K562 (cell line): ENCODE measurements around the gene IFT122. TPM values are rescaled to one million over a fixed set of nuclear protein-coding genes. Genes with fewer than 3 reads are reported as not detected.

ENCODE experiments used
- ATAC-seq: fragments of 200-7000 bp; cut with Tn5 transposase; 3 replicates; pipeline ENCODE4 v1.9.1; 2020; ENCODE audit warnings: moderate library complexity
- BruUV-seq: library from RNA; stranded (reverse); fragments of 400-500 nt; replicated peaks from 2 replicates; lab custom pipeline; 2021; lab: Mats Ljungman, UMichigan
- CTCF ChIA-PET: fragments of 300-600 bp; formaldehyde crosslinking; extraction: SDS; loops from one replicate; lab custom pipeline; 2021; ENCODE audit warnings: low intra/inter-chr PET ratio; lab: Yijun Ruan, JAX
- POLR2A ChIA-PET: fragments of 300-600, 350-650 bp; sonication (Branson Sonifier 250); formaldehyde crosslinking; extraction: SDS; loops from one replicate; lab custom pipeline; 2021; ENCODE audit warnings: antibody characterized with exemption, inconsistent platforms; lab: Yijun Ruan, JAX
- DNase-seq, 4 experiments: peaks; one replicate each; pipeline versions ENCODE4 v3.0.0 to v3.0.0-alpha.2; 2011 to 2018; ENCODE audit warnings: low spot score in 3 of 4, mixed read lengths in 3 of 4; ENCODE audit errors: extremely low read depth in 1 of 4
- FAIRE-seq: peaks from 2 replicates; lab custom pipeline; 2011; peaks lifted over from hg19 to GRCh38; lab: Jason Lieb, UNC
- H2AFZ ChIP-seq: 2 replicates; pipeline ENCODE4 v1.6.0; 2011; ENCODE audit warnings: low read depth, low read length, control low read depth, inconsistent platforms
- H3K27ac ChIP-seq: fragments of 200-600 bp; 3 replicates; pipeline ENCODE4 v1.8.0; 2011; ENCODE audit warnings: low read depth, mild to moderate bottlenecking, control low read depth, inconsistent platforms, low read length, moderate library complexity, mixed read lengths; ENCODE audit errors: extremely low read depth
- H3K27me3 ChIP-seq, 2 experiments: fragments of 300-600 bp in 1 of 2; 2 replicates in 1 of 2; 3 replicates in 1 of 2; pipeline versions ENCODE4 v1.6.0 to v1.8.0; 2011; ENCODE audit warnings: inconsistent platforms in 2 of 2, low read length in 2 of 2, mild to moderate bottlenecking in 1 of 2, mixed read lengths in 1 of 2, moderate library complexity in 1 of 2; ENCODE audit not compliant: control insufficient read depth in 2 of 2, insufficient read depth in 2 of 2
- H3K36me3 ChIP-seq: fragments of 300-600 bp; 3 replicates; pipeline ENCODE4 v1.8.0; 2011; ENCODE audit warnings: mild to moderate bottlenecking, low read length, inconsistent platforms; ENCODE audit not compliant: control insufficient read depth, insufficient read depth
- H3K4me1 ChIP-seq, 2 experiments: fragments of 200-600 bp in 1 of 2; replicated peaks in 1 of 2; 2 replicates in 1 of 2; 3 replicates in 1 of 2; pipeline versions ENCODE4 v1.5.1 to v1.8.0; 2011; ENCODE audit warnings: inconsistent platforms in 2 of 2, low read length in 2 of 2, mild to moderate bottlenecking in 1 of 2, mixed read lengths in 1 of 2, moderate library complexity in 1 of 2; ENCODE audit not compliant: control insufficient read depth in 2 of 2, insufficient read depth in 2 of 2
- H3K4me2 ChIP-seq: 2 replicates; pipeline ENCODE4 v1.6.1; 2011; ENCODE audit warnings: low read length, control low read depth, inconsistent platforms, mixed read lengths; ENCODE audit not compliant: insufficient read depth
- H3K4me3 ChIP-seq: fragments of 200-600 bp; sonication (generic), shearing (Covaris generic); 2 replicates; pipeline ENCODE4 v1.5.1; 2016; ENCODE audit warnings: control low read depth, inconsistent platforms
- H3K79me2 ChIP-seq: fragments of 200-600 bp; 3 replicates; pipeline ENCODE4 v1.8.0; 2011; ENCODE audit warnings: low read length, inconsistent platforms; ENCODE audit not compliant: control insufficient read depth, insufficient read depth
- H3K9ac ChIP-seq, 2 experiments: 2 replicates each; pipeline versions ENCODE4 v1.6.0 to v1.6.1; 2011; ENCODE audit warnings: low read depth in 2 of 2, low read length in 2 of 2, control low read depth in 1 of 2, inconsistent platforms in 1 of 2, mild to moderate bottlenecking in 1 of 2, mixed read lengths in 1 of 2; ENCODE audit not compliant: insufficient read depth in 1 of 2
- H3K9me1 ChIP-seq: one replicate; pipeline ENCODE4 v1.6.0; 2011; ENCODE audit warnings: inconsistent platforms, mild to moderate bottlenecking, low read length, moderate library complexity; ENCODE audit not compliant: control insufficient read depth, insufficient read depth
- H3K9me3 ChIP-seq: replicated peaks from 2 replicates; pipeline ENCODE4 v1.5.1; 2011; ENCODE audit warnings: low read depth, low read length, inconsistent platforms; ENCODE audit not compliant: control insufficient read depth, insufficient read depth
- H4K20me1 ChIP-seq: replicated peaks from 2 replicates; pipeline ENCODE4 v1.6.1; 2011; ENCODE audit warnings: low read length, inconsistent platforms, mixed read lengths; ENCODE audit not compliant: control insufficient read depth, insufficient read depth
- CSDE1 ChIP-seq, 2 experiments: fragments of 450-650 bp; IDR thresholded peaks; 2 replicates each; pipeline ENCODE4 v1.6.1; 2016; ENCODE audit warnings: mild to moderate bottlenecking in 1 of 2
- CTCF ChIP-seq, 3 experiments: IDR thresholded peaks in 2 of 3; conservative IDR thresholded peaks in 1 of 3; 2 replicates each; pipeline ENCODE4 v1.5.1; 2011 to 2012; ENCODE audit warnings: low read length in 3 of 3, mild to moderate bottlenecking in 3 of 3, control low read depth in 2 of 3, improper control_type of control experiment in 1 of 3, inconsistent platforms in 1 of 3, low read depth in 1 of 3, mixed read lengths in 1 of 3, moderate library complexity in 1 of 3; ENCODE audit not compliant: insufficient read depth in 2 of 3
- DNMT1 ChIP-seq: fragments of 450-650 bp; IDR thresholded peaks from 2 replicates; pipeline ENCODE4 v1.6.1; 2016; ENCODE audit warnings: antibody characterized with exemption, mild to moderate bottlenecking
- GTF2A2 ChIP-seq: IDR thresholded peaks from 2 replicates; pipeline ENCODE4 v1.6.1; 2016; ENCODE audit warnings: mild to moderate bottlenecking, missing genetic modification characterization, missing compliant biosample characterization
- NBN ChIP-seq: fragments of 450-650 bp; IDR thresholded peaks from 2 replicates; pipeline ENCODE4 v1.6.1; 2016; ENCODE audit warnings: low read depth, mild to moderate bottlenecking
- PCBP1 ChIP-seq: fragments of 200-400 bp; formaldehyde crosslinking; IDR thresholded peaks from 2 replicates; pipeline ENCODE4 v1.6.1; 2018; ENCODE audit warnings: mild to moderate bottlenecking, low read depth, low read length; ENCODE audit not compliant: poor library complexity, severe bottlenecking
- POU5F1 ChIP-seq: fragments of 150-350 bp; IDR thresholded peaks from 2 replicates; pipeline ENCODE4 v1.6.1; 2014; ENCODE audit warnings: borderline replicate concordance, low read length, low read depth, mild to moderate bottlenecking; ENCODE audit not compliant: partially characterized antibody
- PTBP1 ChIP-seq: fragments of 200-400 bp; formaldehyde crosslinking; IDR thresholded peaks from 2 replicates; pipeline ENCODE4 v1.6.1; 2017; ENCODE audit warnings: low read depth, low read length
- RBM34 ChIP-seq: fragments of 200-400 bp; formaldehyde crosslinking; IDR thresholded peaks from 2 replicates; pipeline ENCODE4 v1.6.1; 2018; ENCODE audit warnings: low read length, borderline replicate concordance; ENCODE audit not compliant: insufficient read depth
- SLC30A9 ChIP-seq: fragments of 250-450 bp; sonication (Bioruptor Pico); IDR thresholded peaks from 2 replicates; pipeline ENCODE4 v1.8.0; 2022; ENCODE audit warnings: mild to moderate bottlenecking, moderate library complexity
- ZNF551 ChIP-seq: fragments of 250-450 bp; sonication (Bioruptor Pico); IDR thresholded peaks from 2 replicates; pipeline ENCODE4 v1.5.0; 2021; ENCODE audit warnings: mild to moderate bottlenecking, moderate library complexity
- WGBS: fragments of 100-300 bp; shearing (Covaris generic); methylation state at CpG from one replicate; pipeline ENCODE4 v1.1.6; 2016; ENCODE audit warnings: low coverage, mixed read lengths; ENCODE audit not compliant: insufficient coverage; ENCODE audit errors: missing lambda C conversion rate; 5-methylcytosine and 5-hydroxymethylcytosine counted together
- in situ Hi-C: fragments of 300-500 bp; cut with MboI; formaldehyde crosslinking; loops from 4 replicates; pipeline ENCODE4 v1.15.0; 2018; ENCODE audit warnings: inconsistent platforms, mixed read lengths
- intact Hi-C: fragments of 100-400 bp; cut with micrococcal nuclease; formaldehyde crosslinking; loops from 2 replicates; pipeline ENCODE4 v1.14.2; 2022
- polyA plus RNA-seq, 8 experiments: library from polyadenylated mRNA; depleted of rRNA in 4 of 8; stranded (reverse) in 5 of 8; unstranded in 3 of 8; fragments of >200 nt; fragmentation: Nextera tagmentation in 2 of 8; fragmentation: Illumina TruSeq in 1 of 8; extraction: Ambion mirVana in 2 of 8; extraction: Trizol in 1 of 8; gene quantifications; 2 replicates each; pipeline versions ENCODE4 v1.2.1 to v1.2.3, GENCODE V29; 2011 to 2014; ENCODE audit warnings: inconsistent platforms in 1 of 8, missing spikeins in 1 of 8
- total RNA-seq, 7 experiments: library from RNA; depleted of rRNA in 6 of 7; stranded (reverse); fragments of >200 nt in 6 of 7; fragmentation: Illumina TruSeq in 2 of 7; extraction: Trizol in 2 of 7; gene quantifications; 2 replicates each; pipeline versions ENCODE4 v1.2.1 to v1.2.3, GENCODE V29; 2011 to 2021; ENCODE audit warnings: low replicate concordance in 1 of 7
- TF ChIP-seq, protein P1 (sequence below): sonication (generic); formaldehyde crosslinking; IDR thresholded peaks from 2 replicates; pipeline ENCODE4 v1.8.1; 2023; ENCODE audit warnings: mild to moderate bottlenecking, missing genetic modification reagents
- TF ChIP-seq, protein P2 (sequence below): sonication (generic); IDR thresholded peaks from 2 replicates; pipeline ENCODE4 v1.6.1; 2016
- TF ChIP-seq, protein P3 (sequence below): sonication (generic); formaldehyde crosslinking; IDR thresholded peaks from 2 replicates; pipeline ENCODE4 v1.8.0; 2022; ENCODE audit warnings: mild to moderate bottlenecking, low read depth, missing genetic modification reagents
- TF ChIP-seq, protein P4 (sequence below): IDR thresholded peaks from 2 replicates; pipeline ENCODE4 v1.6.1; 2012; ENCODE audit warnings: low read depth, low read length, improper control_type of control experiment, borderline replicate concordance

Gene IFT122
- total and polyA plus RNA-seq, 9 of the 15 experiments (the other 6 are each of a cell fraction or from before 2014, with no cell fraction given), result 2.4 to 11.5 (median 7.7) TPM

DNA sequence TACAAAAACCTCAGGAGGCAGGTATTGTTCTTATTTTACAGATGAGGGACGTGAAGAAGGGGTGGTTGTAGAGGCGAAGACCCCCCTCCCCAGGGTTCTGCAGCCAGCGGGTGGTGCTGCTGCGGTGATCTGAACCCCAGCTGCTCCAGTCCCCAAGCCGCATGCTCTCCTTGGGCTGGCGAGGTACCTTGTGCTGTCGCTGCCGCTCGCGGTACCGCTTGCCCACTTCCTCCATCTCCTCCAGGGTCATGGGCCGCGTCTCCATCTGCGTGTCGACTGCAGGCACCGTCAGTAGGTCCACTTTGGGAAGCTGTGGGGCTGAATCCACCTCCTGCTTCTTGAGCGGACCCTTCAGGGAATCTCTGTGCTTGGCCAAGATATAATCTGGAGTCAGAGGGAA is 29.1 kb upstream of the IFT122 start:
- in situ Hi-C loops, result no loop called here
- BruUV-seq, result no TSS peak
- TF ChIP-seq, protein P1, sequence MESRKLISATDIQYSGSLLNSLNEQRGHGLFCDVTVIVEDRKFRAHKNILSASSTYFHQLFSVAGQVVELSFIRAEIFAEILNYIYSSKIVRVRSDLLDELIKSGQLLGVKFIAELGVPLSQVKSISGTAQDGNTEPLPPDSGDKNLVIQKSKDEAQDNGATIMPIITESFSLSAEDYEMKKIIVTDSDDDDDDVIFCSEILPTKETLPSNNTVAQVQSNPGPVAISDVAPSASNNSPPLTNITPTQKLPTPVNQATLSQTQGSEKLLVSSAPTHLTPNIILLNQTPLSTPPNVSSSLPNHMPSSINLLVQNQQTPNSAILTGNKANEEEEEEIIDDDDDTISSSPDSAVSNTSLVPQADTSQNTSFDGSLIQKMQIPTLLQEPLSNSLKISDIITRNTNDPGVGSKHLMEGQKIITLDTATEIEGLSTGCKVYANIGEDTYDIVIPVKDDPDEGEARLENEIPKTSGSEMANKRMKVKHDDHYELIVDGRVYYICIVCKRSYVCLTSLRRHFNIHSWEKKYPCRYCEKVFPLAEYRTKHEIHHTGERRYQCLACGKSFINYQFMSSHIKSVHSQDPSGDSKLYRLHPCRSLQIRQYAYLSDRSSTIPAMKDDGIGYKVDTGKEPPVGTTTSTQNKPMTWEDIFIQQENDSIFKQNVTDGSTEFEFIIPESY (CRISPR knock-in tag), result no peak
- TF ChIP-seq PTBP1 (no peak), ZNF551 (CRISPR knock-in tag) (no peak), CSDE1 (IDR thresholded peaks at IDR 0.05) (no peak), DNMT1 (no peak), CTCF (IDR thresholded peaks at IDR 0.05 in 2 of 3, conservative IDR thresholded peaks at IDR 0.05 in 1 of 3; ENCODE audit: insufficient read depth in 2 of 3, low read depth in 1 of 3, low read length in 3 of 3) (no peak), RBM34 (no peak), NBN (no peak), GTF2A2 (tag) (no peak), SLC30A9 (CRISPR knock-in tag) (no peak), PCBP1 (no peak), POU5F1 (no peak)
- TF ChIP-seq, protein P2, sequence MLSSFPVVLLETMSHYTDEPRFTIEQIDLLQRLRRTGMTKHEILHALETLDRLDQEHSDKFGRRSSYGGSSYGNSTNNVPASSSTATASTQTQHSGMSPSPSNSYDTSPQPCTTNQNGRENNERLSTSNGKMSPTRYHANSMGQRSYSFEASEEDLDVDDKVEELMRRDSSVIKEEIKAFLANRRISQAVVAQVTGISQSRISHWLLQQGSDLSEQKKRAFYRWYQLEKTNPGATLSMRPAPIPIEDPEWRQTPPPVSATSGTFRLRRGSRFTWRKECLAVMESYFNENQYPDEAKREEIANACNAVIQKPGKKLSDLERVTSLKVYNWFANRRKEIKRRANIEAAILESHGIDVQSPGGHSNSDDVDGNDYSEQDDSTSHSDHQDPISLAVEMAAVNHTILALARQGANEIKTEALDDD, result no peak
- TF ChIP-seq, protein P3, sequence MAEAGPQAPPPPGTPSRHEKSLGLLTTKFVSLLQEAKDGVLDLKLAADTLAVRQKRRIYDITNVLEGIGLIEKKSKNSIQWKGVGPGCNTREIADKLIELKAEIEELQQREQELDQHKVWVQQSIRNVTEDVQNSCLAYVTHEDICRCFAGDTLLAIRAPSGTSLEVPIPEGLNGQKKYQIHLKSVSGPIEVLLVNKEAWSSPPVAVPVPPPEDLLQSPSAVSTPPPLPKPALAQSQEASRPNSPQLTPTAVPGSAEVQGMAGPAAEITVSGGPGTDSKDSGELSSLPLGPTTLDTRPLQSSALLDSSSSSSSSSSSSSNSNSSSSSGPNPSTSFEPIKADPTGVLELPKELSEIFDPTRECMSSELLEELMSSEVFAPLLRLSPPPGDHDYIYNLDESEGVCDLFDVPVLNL, result no peak
- TF ChIP-seq, protein P4, sequence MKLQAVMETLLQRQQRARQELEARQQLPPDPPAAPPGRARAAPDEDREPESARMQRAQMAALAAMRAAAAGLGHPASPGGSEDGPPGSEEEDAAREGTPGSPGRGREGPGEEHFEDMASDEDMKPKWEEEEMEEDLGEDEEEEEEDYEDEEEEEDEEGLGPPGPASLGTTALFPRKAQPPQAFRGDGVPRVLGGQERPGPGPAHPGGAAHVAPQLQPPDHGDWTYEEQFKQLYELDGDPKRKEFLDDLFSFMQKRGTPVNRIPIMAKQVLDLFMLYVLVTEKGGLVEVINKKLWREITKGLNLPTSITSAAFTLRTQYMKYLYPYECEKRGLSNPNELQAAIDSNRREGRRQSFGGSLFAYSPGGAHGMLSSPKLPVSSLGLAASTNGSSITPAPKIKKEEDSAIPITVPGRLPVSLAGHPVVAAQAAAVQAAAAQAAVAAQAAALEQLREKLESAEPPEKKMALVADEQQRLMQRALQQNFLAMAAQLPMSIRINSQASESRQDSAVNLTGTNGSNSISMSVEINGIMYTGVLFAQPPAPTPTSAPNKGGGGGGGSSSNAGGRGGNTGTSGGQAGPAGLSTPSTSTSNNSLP, result no peak
- TF ChIP-seq, all 486 proteins: peak for 0
- no peaks in the 10 kb centered on the region for H3K9me3 ChIP-seq
- no peak overlapping the region for H2AFZ ChIP-seq
- no peak overlapping the region for H3K27ac ChIP-seq
- no peak for FAIRE-seq
- intact Hi-C loops, result loop anchor here (10.0 kb wide), 1 partner anchor 86 kb away; no protein-coding TSS in a partner anchor
- H3K9me1 ChIP-seq, result no peaks in the 10 kb centered on the region
- no peak overlapping the region for H3K4me3 ChIP-seq
- H3K36me3 ChIP-seq, result no peaks in the 10 kb centered on the region
- H4K20me1 ChIP-seq, result no peaks in the 10 kb centered on the region
- H3K4me1 ChIP-seq, result peaks cover 23 to 35% of the 10 kb centered on the region in 2 experiments
- no peaks in the 10 kb centered on the region for H3K27me3 ChIP-seq
- no peak for DNase-seq
- WGBS, result 87% methylated on average over 10 of the region's 17 CpGs
- CTCF ChIA-PET, result no interaction called here
- no peaks in the 10 kb centered on the region for H3K79me2 ChIP-seq
- POLR2A ChIA-PET, result interaction anchor here (0.9 kb wide), 1 partner anchor 17 kb away, joined by 3 read pairs; no protein-coding TSS in a partner anchor
- no peak for ATAC-seq
- H3K9ac ChIP-seq, result no peak overlapping the region
- H3K4me2 ChIP-seq, result no peak overlapping the region
